Testis (tissue), 2 donors: Measurements from ENCODE around the gene ADGRG3.

Source experiments
- CTCF ChIP-seq, 3 experiments: fragments of 450-650 bp in 2 of 3; fragments of 200-600 bp in 1 of 3; sonication (generic) in 1 of 3; IDR thresholded peaks; one replicate each; pipeline ENCODE4 v1.5.1; 2016 to 2019; ENCODE audit warnings: antibody characterized with exemption in 3 of 3, mild to moderate bottlenecking in 2 of 3, moderate library complexity in 1 of 3
- POLR2A ChIP-seq: fragments of 450-650 bp; IDR thresholded peaks from one replicate; pipeline ENCODE4 v1.6.1; 2017; ENCODE audit warnings: antibody characterized with exemption, mild to moderate bottlenecking, moderate library complexity

GRCh38 chr16:57663917-57664661, 4.0 kb upstream of the ADGRG3 start:
- TF ChIP-seq CTCF (IDR thresholded peaks at IDR 0.05) = no peak
- no peak for TF ChIP-seq POLR2A
